ENCODE data around the gene SGPL1. TPM values are rescaled to one million over a fixed set of nuclear protein-coding genes. Genes with fewer than 3 reads are reported as not detected.

SGPL1 gene
- total RNA-seq, 2 donors from 2014 or later = 21.8 to 23.9 TPM

DNA sequence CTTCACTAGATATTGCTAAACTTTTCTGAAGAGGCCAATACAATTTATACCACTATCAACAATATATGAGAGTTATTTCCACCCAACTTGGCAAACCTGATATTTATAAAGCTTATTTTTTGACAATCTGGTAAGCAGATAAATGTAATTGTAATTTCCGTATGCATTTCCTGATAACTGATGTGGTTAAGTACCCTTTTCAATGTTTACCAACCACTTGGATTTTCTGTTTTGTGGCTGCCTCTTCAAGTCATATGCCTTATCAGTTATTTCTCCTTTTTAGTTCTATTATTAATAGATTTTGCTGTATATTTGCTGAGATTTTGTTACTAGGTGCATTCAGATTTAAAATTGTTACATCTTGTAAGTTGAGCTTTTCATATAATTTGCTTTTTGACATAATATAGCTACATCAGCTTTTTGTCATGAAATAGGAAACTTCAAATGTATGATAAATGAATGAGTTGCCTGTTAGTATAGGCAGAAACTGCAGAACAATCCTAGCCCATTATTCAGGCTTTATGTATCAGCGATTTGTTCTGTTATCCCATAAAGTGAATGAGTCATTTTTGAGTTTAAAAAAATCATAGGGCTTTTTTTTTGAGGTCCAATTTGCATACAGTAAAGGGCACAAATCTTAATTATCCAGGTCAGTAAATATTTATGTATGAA is 11.5 kb downstream of the SGPL1 start:
- H3K9me3 Mint-ChIP-seq = no peaks in the 10 kb centered on the region
- no peak overlapping the region for H3K27ac Mint-ChIP-seq
- peaks cover 14 to 16% of the 10 kb centered on the region in 2 donors for H3K36me3 Mint-ChIP-seq
- no peak for ATAC-seq
- no peak for DNase-seq (ENCODE audit: low spot score in 2 of 2)

- H3K27ac Mint-ChIP-seq = no peak overlapping the region
- DNase-seq (ENCODE audit: low spot score in 2 of 2) (no peak), ATAC-seq (no peak)
- peaks cover 16 to 21% of the 10 kb centered on the region in 2 donors for H3K36me3 Mint-ChIP-seq
- no peaks in the 10 kb centered on the region for H3K9me3 Mint-ChIP-seq
These were observed 13.2 kb downstream of the SGPL1 start for GRCh38 chr10:70828923-70829322.

- peaks cover 22 to 27% of the 10 kb centered on the region in 2 donors for H3K36me3 Mint-ChIP-seq
- ATAC-seq = no peak
- DNase-seq (ENCODE audit: low spot score in 2 of 2) = no peak
These were observed 13.8 kb downstream of the SGPL1 start for GRCh38 chr10:70829543-70829942.

GRCh38 chr10:70830164-70830563 is 14.4 kb downstream of the SGPL1 start:
- DNase-seq (ENCODE audit: low spot score in 2 of 2) (no peak), ATAC-seq (no peak)
- H3K27ac Mint-ChIP-seq = no peak overlapping the region
- no peaks in the 10 kb centered on the region for H3K9me3 Mint-ChIP-seq
- H3K36me3 Mint-ChIP-seq = peaks cover 25 to 28% of the 10 kb centered on the region in 2 donors

More at GRCh38 chr10:70829543-70829942, 13.8 kb downstream of the SGPL1 start:
- H3K9me3 Mint-ChIP-seq = no peaks in the 10 kb centered on the region
- no peak overlapping the region for H3K27ac Mint-ChIP-seq

GRCh38 chr10:70832221-70832620 is 16.5 kb downstream of the SGPL1 start:
- Mint-ChIP-seq H3K36me3 (peaks cover 28 to 35% of the 10 kb centered on the region in 2 donors), H3K9me3 (no peaks in the 10 kb centered on the region), H3K27ac (no peak overlapping the region)

GRCh38 chr10:70832852-70833528 is 17.2 kb downstream of the SGPL1 start:
- H3K36me3 Mint-ChIP-seq = peaks cover 35 to 43% of the 10 kb centered on the region in 2 donors
- ATAC-seq = peak; percentile 80 to 88

More at GRCh38 chr10:70832221-70832620, 16.5 kb downstream of the SGPL1 start:
- DNase-seq (ENCODE audit: low spot score in 2 of 2) (no peak), ATAC-seq (no peak)

DNA sequence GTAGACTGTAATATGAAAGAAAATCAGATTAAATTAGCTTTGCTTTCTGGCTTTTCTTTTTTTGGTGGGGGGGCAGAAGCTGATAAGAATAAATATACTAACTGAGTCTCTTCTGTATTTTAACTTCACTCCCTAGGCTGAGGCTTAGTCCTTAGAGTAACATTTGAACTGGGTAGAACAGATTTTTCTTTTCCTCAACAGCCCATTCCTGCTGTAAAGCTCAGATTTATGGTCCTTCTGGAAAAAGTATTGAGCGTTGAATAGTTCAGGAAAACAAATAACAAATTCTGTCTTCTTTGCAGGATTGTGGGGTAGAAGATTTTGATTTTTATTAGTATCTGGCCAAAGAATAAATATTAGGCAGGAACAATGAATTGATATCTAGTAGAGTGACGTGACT is 17.9 kb downstream of the SGPL1 start:
- Mint-ChIP-seq H3K9me3 (no peaks in the 10 kb centered on the region), H3K27ac (peak overlapping the region; percentile 68 to 75), H3K36me3 (peaks cover 41 to 49% of the 10 kb centered on the region in 2 donors)
- no peak for ATAC-seq
- no peak for DNase-seq (ENCODE audit: low spot score in 2 of 2)

More at GRCh38 chr10:70832852-70833528, 17.2 kb downstream of the SGPL1 start:
- peak overlapping the region; percentile 68 to 75 for H3K27ac Mint-ChIP-seq
- no peak for DNase-seq (ENCODE audit: low spot score in 2 of 2)
- H3K9me3 Mint-ChIP-seq = no peaks in the 10 kb centered on the region

GRCh38 chr10:70834021-70834420 is 18.3 kb downstream of the SGPL1 start:
- H3K27ac Mint-ChIP-seq = peak overlapping the region in 1 of 2 donors; percentile 75
- ATAC-seq (no peak), DNase-seq (ENCODE audit: low spot score in 2 of 2) (no peak)
- H3K36me3 Mint-ChIP-seq = peaks cover 41 to 49% of the 10 kb centered on the region in 2 donors
- no peaks in the 10 kb centered on the region for H3K9me3 Mint-ChIP-seq

DNA sequence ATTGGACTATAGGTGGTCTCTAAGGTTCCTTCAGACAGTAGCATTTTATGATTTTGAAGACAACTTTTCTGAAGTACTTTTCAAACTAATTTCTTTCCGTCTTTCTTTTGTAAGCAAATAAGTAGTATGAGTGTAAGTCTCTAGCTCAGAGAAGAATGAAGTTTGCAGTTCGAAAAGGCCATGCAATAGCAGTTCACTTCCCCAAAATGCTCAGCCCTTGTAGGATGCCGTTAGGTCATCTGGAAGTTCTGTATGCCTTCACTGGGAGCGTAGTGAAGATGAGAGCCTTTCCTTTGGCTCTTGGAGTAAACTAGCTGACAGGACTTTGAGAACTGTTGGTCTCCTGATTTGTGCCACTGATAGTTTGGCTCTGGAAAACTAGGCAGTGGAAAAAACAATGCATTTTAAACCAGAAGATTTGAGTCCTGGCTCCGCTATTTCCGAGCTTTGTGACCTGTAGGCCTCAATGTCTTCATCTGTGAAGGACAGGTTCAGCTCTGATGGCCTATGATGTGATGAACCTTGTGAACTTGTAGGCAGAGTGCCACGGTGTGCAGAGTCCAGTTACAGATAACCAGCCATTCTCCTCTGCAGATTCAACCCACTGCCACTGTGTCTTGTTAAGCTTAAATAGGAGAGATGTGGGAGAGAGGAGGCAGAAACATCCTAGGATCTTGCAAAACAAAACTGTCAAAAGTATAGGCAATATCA is 18.8 kb downstream of the SGPL1 start:
- peaks cover 41 to 49% of the 10 kb centered on the region in 2 donors for H3K36me3 Mint-ChIP-seq
- peak overlapping the region in 1 of 2 donors; percentile 75 for H3K27ac Mint-ChIP-seq
- ATAC-seq = no peak
- H3K9me3 Mint-ChIP-seq = no peaks in the 10 kb centered on the region
- DNase-seq (ENCODE audit: low spot score in 2 of 2) = no peak

DNA sequence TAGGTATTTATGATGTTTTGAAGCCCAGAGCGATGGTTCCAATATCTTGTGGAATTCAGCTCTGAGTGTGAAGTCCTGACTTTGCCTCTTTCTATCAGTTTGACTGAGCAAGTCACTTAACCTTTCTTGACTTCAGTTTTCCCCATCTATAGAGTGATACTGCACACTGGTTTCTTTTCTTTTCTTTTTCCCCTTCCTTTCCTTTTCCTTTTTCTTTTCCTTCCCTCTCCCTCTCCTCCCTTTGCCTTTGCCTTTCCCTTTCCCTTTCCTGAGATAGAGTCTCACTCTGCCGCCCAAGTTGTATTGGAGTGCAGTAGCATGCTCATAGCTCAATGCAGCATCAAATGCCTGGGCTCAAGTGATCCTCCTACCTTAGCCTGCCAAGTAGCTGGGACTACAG is 20.6 kb downstream of the SGPL1 start:
- H3K27ac Mint-ChIP-seq = peak overlapping the region in 1 of 2 donors; percentile 45
- H3K9me3 Mint-ChIP-seq = no peaks in the 10 kb centered on the region
- DNase-seq (ENCODE audit: low spot score in 2 of 2) (no peak), ATAC-seq (peak; percentile 28 to 39)
- H3K36me3 Mint-ChIP-seq = peaks cover 35 to 46% of the 10 kb centered on the region in 2 donors

- no peak for DNase-seq (ENCODE audit: low spot score in 2 of 2)
- H3K36me3 Mint-ChIP-seq = peaks cover 40 to 54% of the 10 kb centered on the region in 2 donors
- no peak overlapping the region for H3K27ac Mint-ChIP-seq
- no peaks in the 10 kb centered on the region for H3K9me3 Mint-ChIP-seq
- no peak for ATAC-seq
These were observed 21.9 kb downstream of the SGPL1 start for GRCh38 chr10:70837660-70838059.

DNA sequence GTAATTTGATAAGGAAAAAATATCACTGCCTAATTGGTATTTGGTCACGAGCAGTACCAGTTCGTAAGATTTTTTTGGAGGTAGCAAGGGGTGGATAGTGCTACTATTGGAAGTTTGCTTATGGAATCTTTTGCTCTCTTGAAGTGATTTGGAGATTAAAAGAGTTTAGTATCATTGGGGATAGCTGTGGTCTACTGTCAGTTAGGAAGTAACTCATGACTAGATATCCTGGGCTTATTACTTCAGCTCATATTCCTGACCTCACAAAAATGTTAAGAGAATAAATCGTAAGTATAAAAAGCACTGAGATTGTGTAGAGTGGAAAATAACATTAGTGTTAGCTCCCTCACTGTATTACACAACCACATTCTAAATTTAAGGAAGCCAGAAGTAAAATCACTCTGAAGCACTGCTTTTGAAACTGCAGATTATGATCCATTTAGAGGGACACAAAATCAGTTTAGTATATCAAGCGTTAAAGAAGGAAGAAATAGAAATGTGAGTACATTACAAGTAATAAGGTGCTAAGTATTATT is 22.6 kb downstream of the SGPL1 start:
- Mint-ChIP-seq H3K27ac (no peak overlapping the region), H3K36me3 (peaks cover 40 to 54% of the 10 kb centered on the region in 2 donors), H3K9me3 (no peaks in the 10 kb centered on the region)
- no peak for DNase-seq (ENCODE audit: low spot score in 2 of 2)
- no peak for ATAC-seq

- peak; percentile 36 to 69 for ATAC-seq
- no peak for DNase-seq (ENCODE audit: low spot score in 2 of 2)
- peaks cover 25 to 43% of the 10 kb centered on the region in 2 donors for H3K36me3 Mint-ChIP-seq
- H3K27ac Mint-ChIP-seq = peak overlapping the region in 1 of 2 donors; percentile 69
- no peaks in the 10 kb centered on the region for H3K9me3 Mint-ChIP-seq
These were observed 25.1 kb downstream of the SGPL1 start for GRCh38 chr10:70840836-70841235.

- ATAC-seq (no peak), DNase-seq (ENCODE audit: low spot score in 2 of 2) (no peak)
- H3K9me3 Mint-ChIP-seq = no peaks in the 10 kb centered on the region
- H3K27ac Mint-ChIP-seq = no peak overlapping the region
- H3K36me3 Mint-ChIP-seq = peaks cover 13 to 22% of the 10 kb centered on the region in 2 donors
These were observed 27.6 kb downstream of the SGPL1 start for GRCh38 chr10:70843333-70843732.

GRCh38 chr10:70843776-70844489 is 28.2 kb downstream of the SGPL1 start:
- no peak for ATAC-seq
- Mint-ChIP-seq H3K27ac (no peak overlapping the region), H3K9me3 (no peaks in the 10 kb centered on the region), H3K36me3 (peaks cover 13 to 24% of the 10 kb centered on the region in 2 donors)
- DNase-seq (ENCODE audit: low spot score in 2 of 2) = no peak

DNA sequence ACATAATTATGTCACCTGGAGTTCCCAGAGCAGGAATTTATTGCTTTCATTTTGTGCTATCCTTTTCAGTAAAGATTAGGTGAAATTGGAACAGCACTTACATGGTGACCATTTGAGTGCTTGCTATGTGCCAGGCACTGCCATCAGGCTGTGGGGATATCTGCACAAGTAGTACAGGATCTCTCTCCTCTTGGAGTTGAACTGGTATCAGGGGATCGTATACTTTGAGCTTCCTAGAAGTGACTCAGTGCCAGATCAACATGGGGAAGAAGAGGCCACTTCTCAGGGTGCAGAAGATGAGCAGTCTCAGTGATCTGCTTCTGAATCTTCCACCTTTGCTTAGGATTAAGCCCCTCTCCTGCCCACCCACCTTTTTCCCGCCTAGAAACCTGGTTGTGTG is 29.5 kb downstream of the SGPL1 start:
- ATAC-seq = peak in 1 of 2 donors; percentile 16
- peaks cover 17 to 21% of the 10 kb centered on the region in 2 donors for H3K36me3 Mint-ChIP-seq

More for the DNA sequence above, 29.5 kb downstream of the SGPL1 start:
- no peak for DNase-seq (ENCODE audit: low spot score in 2 of 2)
- no peaks in the 10 kb centered on the region for H3K9me3 Mint-ChIP-seq
- H3K27ac Mint-ChIP-seq = peak overlapping the region in 1 of 2 donors; percentile 25

Data from activated naive CD4-positive, alpha-beta T cell treated with anti-CD3 and anti-CD28 coated beads, Interleukin-2, amount 50 U/mL, for 72 hours (primary cell).